Neural cell (in vitro differentiated cells): ENCODE measurements around the gene RANGRF. TPM values are rescaled to one million over a fixed set of nuclear protein-coding genes. Genes with fewer than 3 reads are reported as not detected.

Experiments
- H2AFZ ChIP-seq: fragments of 200-600, 300-800 bp; sonication (generic), shearing (Covaris generic); 2 replicates; pipeline ENCODE4 v1.6.0; 2014; ENCODE audit warnings: low read depth, mild to moderate bottlenecking, antibody characterized with exemption, low read length, moderate library complexity
- H3F3A ChIP-seq: fragments of 200-600 bp; shearing (Covaris generic); 2 replicates; pipeline ENCODE4 v1.6.1; 2016; ENCODE audit warnings: mild to moderate bottlenecking, moderate library complexity, mixed read lengths, antibody characterized with exemption, low read length; ENCODE audit not compliant: insufficient read depth, poor library complexity, severe bottlenecking
- H3K27ac ChIP-seq: fragments of 200-600, 300-800 bp; sonication (generic), shearing (Covaris generic); 2 replicates; pipeline ENCODE4 v1.5.1; 2014; ENCODE audit warnings: mild to moderate bottlenecking, low read length, moderate library complexity
- H3K27me3 ChIP-seq: fragments of 300-800, 200-600 bp; sonication (generic), shearing (Covaris generic); 2 replicates; pipeline ENCODE4 v1.6.0; 2014; ENCODE audit warnings: mild to moderate bottlenecking, low read depth, low read length, moderate library complexity; ENCODE audit not compliant: insufficient read depth
- H3K36me3 ChIP-seq: fragments of 300-800, 200-600 bp; sonication (generic), shearing (Covaris generic); 2 replicates; pipeline ENCODE4 v1.5.1; 2014; ENCODE audit warnings: mild to moderate bottlenecking, antibody characterized with exemption, low read length, moderate library complexity; ENCODE audit not compliant: insufficient read depth
- H3K4me2 ChIP-seq: fragments of 300-800, 200-600 bp; sonication (generic), shearing (Covaris generic); 2 replicates; pipeline ENCODE4 v1.6.0; 2014; ENCODE audit warnings: mild to moderate bottlenecking, low read length
- H3K4me3 ChIP-seq: fragments of 300-800, 200-600 bp; sonication (generic), shearing (Covaris generic); 2 replicates; pipeline ENCODE4 v1.5.1; 2014; ENCODE audit warnings: mild to moderate bottlenecking, low read length, moderate library complexity
- H3K79me2 ChIP-seq: fragments of 200-600 bp; shearing (Covaris generic); replicated peaks from 2 replicates; pipeline ENCODE4 v1.6.0; 2014; ENCODE audit warnings: mild to moderate bottlenecking, low read length, moderate library complexity; ENCODE audit not compliant: insufficient read depth
- H3K9ac ChIP-seq: fragments of 300-800, 200-600 bp; sonication (generic), shearing (Covaris generic); 2 replicates; pipeline ENCODE4 v1.6.1; 2016; ENCODE audit warnings: mild to moderate bottlenecking, low read length, mixed read lengths
- H3K9me2 ChIP-seq: fragments of 200-600 bp; shearing (Covaris generic); 2 replicates; pipeline ENCODE4 v1.6.1; 2016; ENCODE audit warnings: mild to moderate bottlenecking, low read length, mixed read lengths; ENCODE audit not compliant: insufficient read depth
- H3K9me3 ChIP-seq: fragments of 200-600, 300-800 bp; sonication (generic), shearing (Covaris generic); 2 replicates; pipeline ENCODE4 v1.6.1; 2016; ENCODE audit warnings: mild to moderate bottlenecking, mixed run types, low read length, moderate library complexity, mixed read lengths
- H4K20me1 ChIP-seq: fragments of 200-600 bp; shearing (Covaris generic); 2 replicates; pipeline ENCODE4 v1.6.1; 2016; ENCODE audit warnings: mild to moderate bottlenecking, mixed run types; ENCODE audit not compliant: insufficient read depth
- EP300 ChIP-seq: fragments of 450-650 bp; conservative IDR thresholded peaks from 2 replicates; pipeline ENCODE4 v1.6.1; 2014; ENCODE audit warnings: antibody characterized with exemption, mild to moderate bottlenecking, moderate library complexity; ENCODE audit not compliant: poor library complexity, severe bottlenecking
- EZH2 ChIP-seq: fragments of 200-600, 300-800 bp; shearing (Covaris generic), sonication (generic); IDR thresholded peaks from 2 replicates; pipeline ENCODE4 v1.6.1; 2014; ENCODE audit warnings: antibody characterized with exemption, low read length, borderline replicate concordance, mild to moderate bottlenecking; ENCODE audit not compliant: insufficient read depth, poor library complexity, severe bottlenecking
- MXI1 ChIP-seq: fragments of 450-650 bp; conservative IDR thresholded peaks from 2 replicates; pipeline ENCODE4 v1.6.1; 2014; ENCODE audit warnings: antibody characterized with exemption, mild to moderate bottlenecking; ENCODE audit not compliant: poor library complexity, severe bottlenecking
- POLR2AphosphoS5 ChIP-seq: IDR thresholded peaks from 2 replicates; pipeline ENCODE4 v1.6.1; 2012
- RAD21 ChIP-seq: fragments of 450-650 bp; conservative IDR thresholded peaks from 2 replicates; pipeline ENCODE4 v1.6.1; 2014; ENCODE audit warnings: antibody characterized with exemption, mild to moderate bottlenecking, moderate library complexity
- SMC3 ChIP-seq: fragments of 450-650 bp; conservative IDR thresholded peaks from 2 replicates; pipeline ENCODE4 v1.6.1; 2014; ENCODE audit warnings: antibody characterized with exemption, mild to moderate bottlenecking, moderate library complexity; ENCODE audit not compliant: poor library complexity
- TAF1 ChIP-seq: IDR thresholded peaks from 2 replicates; pipeline ENCODE4 v1.6.1; 2012; ENCODE audit warnings: low read depth
- polyA plus RNA-seq: library from polyadenylated mRNA; depleted of rRNA; stranded (reverse); fragments of >200 nt; gene quantifications from 2 replicates; pipeline ENCODE4 v1.2.3, GENCODE V29; 2014
- TF ChIP-seq, protein P1 (sequence below): fragments of 450-650 bp; IDR thresholded peaks from 2 replicates; pipeline ENCODE4 v1.5.1; 2014; ENCODE audit warnings: antibody characterized with exemption, mild to moderate bottlenecking, moderate library complexity; ENCODE audit not compliant: poor library complexity, severe bottlenecking
- TF ChIP-seq, protein P2 (sequence below): IDR thresholded peaks from 2 replicates; pipeline ENCODE4 v1.6.1; 2012; ENCODE audit warnings: borderline replicate concordance

RANGRF gene
- polyA plus RNA-seq, 1 donor from 2014 or later = 20.9 TPM

DNA sequence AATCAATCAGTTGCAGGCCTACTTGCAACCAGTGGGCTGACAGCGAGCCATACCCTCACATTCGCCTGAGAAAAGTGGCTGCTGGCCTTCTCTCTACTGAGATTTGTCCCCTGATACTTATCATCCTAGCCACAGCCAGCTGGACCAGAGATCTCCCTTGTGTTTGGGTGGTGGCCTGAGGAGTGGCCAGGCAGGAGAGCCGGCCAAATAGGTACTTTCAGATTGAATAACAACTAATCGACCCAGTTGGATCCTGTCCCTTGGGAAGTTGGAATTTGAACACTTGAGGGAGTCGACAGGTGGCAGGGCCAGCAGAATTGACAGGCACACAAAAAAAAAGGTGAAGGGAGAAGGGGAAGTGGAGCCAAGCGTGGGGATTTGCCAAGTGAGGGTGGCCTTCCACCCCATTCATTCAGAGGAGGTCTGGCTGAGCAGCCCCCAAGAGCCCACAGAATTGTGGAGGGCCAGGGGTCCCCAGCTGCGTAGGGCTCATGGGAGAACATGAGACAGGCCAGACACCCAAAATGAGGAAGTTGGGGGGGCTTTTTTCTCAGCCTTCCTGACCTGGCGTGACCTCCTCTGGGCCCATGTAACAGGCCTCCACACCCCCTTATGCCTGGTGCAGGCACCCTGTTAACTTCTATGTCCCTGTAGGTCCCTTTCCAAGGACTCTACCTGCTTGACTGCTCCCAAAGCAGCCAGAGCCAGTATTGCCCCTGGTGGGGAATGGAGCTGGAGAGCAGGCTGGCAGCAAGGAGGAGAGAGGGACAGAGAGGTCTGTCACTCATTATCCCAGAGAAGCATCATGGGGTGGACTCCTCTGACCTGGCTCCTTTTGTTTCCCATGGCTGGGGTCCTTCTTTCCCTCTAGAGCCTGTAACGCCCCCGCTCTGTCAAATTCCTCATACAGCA, 2.9 kb upstream of the RANGRF start:
- Histone ChIP-seq H4K20me1 (no peaks in the 10 kb centered on the region), H3K36me3 (no peaks in the 10 kb centered on the region), H3K9me2 (no peaks in the 10 kb centered on the region), H3K9me3 (no peaks in the 10 kb centered on the region), H3F3A (no peaks in the 10 kb centered on the region), H3K79me2 (no peaks in the 10 kb centered on the region), H3K4me2 (no peak overlapping the region), H3K27ac (no peak overlapping the region), H3K27me3 (no peaks in the 10 kb centered on the region), H3K4me3 (no peak overlapping the region), H3K9ac (no peak overlapping the region), H2AFZ (no peak overlapping the region)
- TF ChIP-seq EP300 (no peak), SMC3 (no peak), MXI1 (no peak), RAD21 (no peak), POLR2AphosphoS5 (no peak), TAF1 (no peak), EZH2 (no peak)
- TF ChIP-seq, protein P1, sequence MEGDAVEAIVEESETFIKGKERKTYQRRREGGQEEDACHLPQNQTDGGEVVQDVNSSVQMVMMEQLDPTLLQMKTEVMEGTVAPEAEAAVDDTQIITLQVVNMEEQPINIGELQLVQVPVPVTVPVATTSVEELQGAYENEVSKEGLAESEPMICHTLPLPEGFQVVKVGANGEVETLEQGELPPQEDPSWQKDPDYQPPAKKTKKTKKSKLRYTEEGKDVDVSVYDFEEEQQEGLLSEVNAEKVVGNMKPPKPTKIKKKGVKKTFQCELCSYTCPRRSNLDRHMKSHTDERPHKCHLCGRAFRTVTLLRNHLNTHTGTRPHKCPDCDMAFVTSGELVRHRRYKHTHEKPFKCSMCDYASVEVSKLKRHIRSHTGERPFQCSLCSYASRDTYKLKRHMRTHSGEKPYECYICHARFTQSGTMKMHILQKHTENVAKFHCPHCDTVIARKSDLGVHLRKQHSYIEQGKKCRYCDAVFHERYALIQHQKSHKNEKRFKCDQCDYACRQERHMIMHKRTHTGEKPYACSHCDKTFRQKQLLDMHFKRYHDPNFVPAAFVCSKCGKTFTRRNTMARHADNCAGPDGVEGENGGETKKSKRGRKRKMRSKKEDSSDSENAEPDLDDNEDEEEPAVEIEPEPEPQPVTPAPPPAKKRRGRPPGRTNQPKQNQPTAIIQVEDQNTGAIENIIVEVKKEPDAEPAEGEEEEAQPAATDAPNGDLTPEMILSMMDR = no peak
- TF ChIP-seq, protein P2, sequence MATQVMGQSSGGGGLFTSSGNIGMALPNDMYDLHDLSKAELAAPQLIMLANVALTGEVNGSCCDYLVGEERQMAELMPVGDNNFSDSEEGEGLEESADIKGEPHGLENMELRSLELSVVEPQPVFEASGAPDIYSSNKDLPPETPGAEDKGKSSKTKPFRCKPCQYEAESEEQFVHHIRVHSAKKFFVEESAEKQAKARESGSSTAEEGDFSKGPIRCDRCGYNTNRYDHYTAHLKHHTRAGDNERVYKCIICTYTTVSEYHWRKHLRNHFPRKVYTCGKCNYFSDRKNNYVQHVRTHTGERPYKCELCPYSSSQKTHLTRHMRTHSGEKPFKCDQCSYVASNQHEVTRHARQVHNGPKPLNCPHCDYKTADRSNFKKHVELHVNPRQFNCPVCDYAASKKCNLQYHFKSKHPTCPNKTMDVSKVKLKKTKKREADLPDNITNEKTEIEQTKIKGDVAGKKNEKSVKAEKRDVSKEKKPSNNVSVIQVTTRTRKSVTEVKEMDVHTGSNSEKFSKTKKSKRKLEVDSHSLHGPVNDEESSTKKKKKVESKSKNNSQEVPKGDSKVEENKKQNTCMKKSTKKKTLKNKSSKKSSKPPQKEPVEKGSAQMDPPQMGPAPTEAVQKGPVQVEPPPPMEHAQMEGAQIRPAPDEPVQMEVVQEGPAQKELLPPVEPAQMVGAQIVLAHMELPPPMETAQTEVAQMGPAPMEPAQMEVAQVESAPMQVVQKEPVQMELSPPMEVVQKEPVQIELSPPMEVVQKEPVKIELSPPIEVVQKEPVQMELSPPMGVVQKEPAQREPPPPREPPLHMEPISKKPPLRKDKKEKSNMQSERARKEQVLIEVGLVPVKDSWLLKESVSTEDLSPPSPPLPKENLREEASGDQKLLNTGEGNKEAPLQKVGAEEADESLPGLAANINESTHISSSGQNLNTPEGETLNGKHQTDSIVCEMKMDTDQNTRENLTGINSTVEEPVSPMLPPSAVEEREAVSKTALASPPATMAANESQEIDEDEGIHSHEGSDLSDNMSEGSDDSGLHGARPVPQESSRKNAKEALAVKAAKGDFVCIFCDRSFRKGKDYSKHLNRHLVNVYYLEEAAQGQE = no peak

DNA sequence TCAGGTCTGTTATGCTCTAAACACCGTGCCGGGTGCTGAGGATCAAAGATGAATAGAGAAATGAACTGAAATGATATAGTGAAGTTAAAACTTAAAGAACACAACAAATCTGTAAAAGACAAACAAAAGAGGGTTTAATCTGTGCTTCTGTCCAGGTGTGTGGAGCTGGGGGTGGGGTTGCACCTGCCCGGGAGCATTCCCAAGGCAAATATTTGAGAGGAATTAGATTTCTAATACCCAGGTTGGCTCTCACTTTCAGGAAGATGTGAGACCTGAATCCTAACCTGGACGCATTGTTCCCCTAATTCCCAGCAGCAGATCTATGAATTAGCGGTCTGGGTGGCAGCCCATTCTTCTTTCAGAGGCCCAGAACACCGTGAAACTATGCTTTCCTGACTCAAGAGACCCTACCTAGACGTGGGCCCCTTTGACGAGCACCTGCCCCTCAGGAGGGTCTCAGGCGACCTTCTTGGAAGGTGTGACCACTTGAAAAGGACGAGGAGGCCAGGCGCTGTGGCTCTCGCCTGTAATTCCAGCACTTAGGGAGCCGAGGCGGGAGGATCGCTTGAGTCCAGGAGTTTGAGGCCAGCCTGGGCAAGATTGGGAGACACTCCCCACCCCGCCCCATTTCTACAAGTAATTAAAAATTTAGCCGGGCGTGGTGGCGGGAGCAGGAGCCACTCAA, 677 bp upstream of the RANGRF start:
- H3K27ac ChIP-seq = no peak overlapping the region
- no peaks in the 10 kb centered on the region for H3K79me2 ChIP-seq

More for the DNA sequence above, 677 bp upstream of the RANGRF start:
- no peaks in the 10 kb centered on the region for H3K9me3 ChIP-seq
- no peaks in the 10 kb centered on the region for H3F3A ChIP-seq
- TF ChIP-seq, protein P1 = no peak
- TF ChIP-seq POLR2AphosphoS5 (no peak), EZH2 (no peak), TAF1 (no peak), EP300 (no peak), SMC3 (no peak), RAD21 (no peak), MXI1 (no peak)
- TF ChIP-seq, protein P2 = no peak
- H3K4me3 ChIP-seq = peak overlapping the region; percentile 78
- peak overlapping the region; percentile 8 for H3K4me2 ChIP-seq
- peak overlapping the region; percentile 32 for H2AFZ ChIP-seq
- no peaks in the 10 kb centered on the region for H3K9me2 ChIP-seq
- H3K9ac ChIP-seq = peak overlapping the region; percentile 68
- no peaks in the 10 kb centered on the region for H4K20me1 ChIP-seq
- no peaks in the 10 kb centered on the region for H3K36me3 ChIP-seq
- H3K27me3 ChIP-seq = no peaks in the 10 kb centered on the region
